GM18951 (cell line): ENCODE results near the gene TCF7L1.

Experiments
- POLR2A ChIP-seq: IDR thresholded peaks from 4 replicates; pipeline ENCODE4 v1.6.1; 2011; ENCODE audit warnings: mild to moderate bottlenecking; ENCODE audit not compliant: insufficient read length, insufficient read depth; ENCODE audit errors: extremely low read depth
- in situ Hi-C: fragments of 300-500 bp; cut with MboI; formaldehyde crosslinking; loops from one replicate; pipeline ENCODE4 v1.12.0; 2022; ENCODE audit warnings: low sequenced_read_pairs, mixed read lengths, inconsistent platforms; ENCODE audit not compliant: unreplicated experiment

Gene TCF7L1

DNA sequence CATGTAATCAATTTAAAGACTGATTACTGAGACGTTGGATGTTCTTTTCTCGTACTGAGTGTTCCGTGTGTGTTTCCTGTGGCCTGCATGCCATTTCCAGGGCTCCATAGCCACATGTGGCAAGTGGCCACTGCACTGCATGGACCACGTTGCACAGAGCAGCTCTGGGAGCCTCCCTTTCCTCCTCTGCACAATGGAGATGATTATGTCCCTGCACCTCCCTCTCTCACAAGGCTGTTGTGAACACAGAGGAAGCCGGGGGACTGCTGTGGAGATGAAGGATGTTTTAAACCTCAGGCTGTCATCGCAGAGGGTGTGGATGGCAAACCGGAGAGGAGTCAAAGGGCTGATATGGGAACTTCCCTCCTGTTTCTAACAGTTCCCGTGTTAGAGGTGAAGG, 106.9 kb downstream of the TCF7L1 start:
- TF ChIP-seq POLR2A: no peak
- in situ Hi-C loops: no loop called here

DNA sequence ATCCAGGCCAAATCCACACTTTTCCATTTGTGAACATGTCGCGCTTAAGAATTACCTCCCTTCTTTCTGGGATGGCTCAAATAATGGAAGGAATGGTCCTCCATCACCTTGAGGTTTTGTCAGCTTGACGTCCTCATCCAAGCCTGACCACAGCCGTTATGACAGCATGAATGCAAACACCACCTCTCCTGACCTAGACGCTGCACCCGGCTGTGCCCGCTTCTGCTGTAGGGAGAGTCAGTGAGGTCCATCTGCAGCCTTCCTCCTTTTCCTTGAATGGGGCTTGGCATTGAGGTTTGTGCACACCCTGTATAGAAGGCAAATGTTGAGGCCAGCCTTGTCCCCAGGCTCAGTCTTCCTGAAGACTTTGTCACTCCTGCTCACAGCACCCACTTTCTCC, 109.1 kb downstream of the TCF7L1 start:
- no peak for TF ChIP-seq POLR2A
- in situ Hi-C loops: no loop called here

- in situ Hi-C loops: no loop called here
- no peak for TF ChIP-seq POLR2A
Observed at GRCh38 chr2:85243101-85244072, 110.2 kb downstream of the TCF7L1 start.

DNA sequence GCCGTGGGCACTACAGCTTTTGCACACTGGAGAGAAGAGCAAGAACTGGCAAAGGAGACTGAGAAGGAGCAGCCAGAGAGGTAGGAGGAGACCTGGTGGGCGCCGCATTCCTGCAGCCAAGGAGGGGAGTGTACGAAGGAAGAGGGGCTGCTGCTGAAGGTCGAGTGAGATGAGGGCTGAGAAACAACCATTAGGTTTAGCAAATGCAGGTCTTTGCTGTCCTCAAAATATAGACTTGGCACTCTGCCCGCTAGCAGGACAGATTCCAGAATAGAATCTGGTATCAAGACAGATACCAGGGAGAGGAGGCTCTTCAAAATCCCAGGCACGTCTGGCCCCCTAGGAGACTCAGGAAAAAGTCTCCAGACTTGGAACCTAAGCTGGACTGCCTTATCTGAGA, 111.6 kb downstream of the TCF7L1 start:
- in situ Hi-C loops: no loop called here

DNA sequence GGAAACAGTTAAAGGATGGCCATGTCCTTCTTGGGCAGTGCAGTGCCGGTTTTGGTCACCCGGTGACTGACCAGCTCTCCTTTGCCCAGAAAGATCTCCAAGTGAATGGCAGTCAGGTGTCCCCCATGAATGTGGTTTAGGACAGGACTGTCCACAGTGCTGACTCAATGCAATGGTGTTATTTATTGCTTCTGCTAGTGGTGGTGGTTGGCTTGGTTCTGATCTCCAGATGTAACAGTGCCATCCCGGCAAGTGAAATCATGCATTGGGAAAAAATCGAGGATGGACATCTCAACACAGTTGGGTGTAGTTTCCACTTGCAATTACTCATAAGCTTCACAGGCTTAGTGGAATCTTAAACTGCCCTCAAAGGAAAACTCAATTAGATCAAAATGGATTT, 112.7 kb downstream of the TCF7L1 start:
- in situ Hi-C loops: no loop called here
- TF ChIP-seq POLR2A: no peak

More for the DNA sequence above, 111.6 kb downstream of the TCF7L1 start:
- no peak for TF ChIP-seq POLR2A

- no peak for TF ChIP-seq POLR2A
- in situ Hi-C loops: no loop called here
Observed at GRCh38 chr2:85246348-85246747, 113.2 kb downstream of the TCF7L1 start.

GRCh38 chr2:85247610-85248009, 114.4 kb downstream of the TCF7L1 start:
- in situ Hi-C loops: no loop called here
- no peak for TF ChIP-seq POLR2A

DNA sequence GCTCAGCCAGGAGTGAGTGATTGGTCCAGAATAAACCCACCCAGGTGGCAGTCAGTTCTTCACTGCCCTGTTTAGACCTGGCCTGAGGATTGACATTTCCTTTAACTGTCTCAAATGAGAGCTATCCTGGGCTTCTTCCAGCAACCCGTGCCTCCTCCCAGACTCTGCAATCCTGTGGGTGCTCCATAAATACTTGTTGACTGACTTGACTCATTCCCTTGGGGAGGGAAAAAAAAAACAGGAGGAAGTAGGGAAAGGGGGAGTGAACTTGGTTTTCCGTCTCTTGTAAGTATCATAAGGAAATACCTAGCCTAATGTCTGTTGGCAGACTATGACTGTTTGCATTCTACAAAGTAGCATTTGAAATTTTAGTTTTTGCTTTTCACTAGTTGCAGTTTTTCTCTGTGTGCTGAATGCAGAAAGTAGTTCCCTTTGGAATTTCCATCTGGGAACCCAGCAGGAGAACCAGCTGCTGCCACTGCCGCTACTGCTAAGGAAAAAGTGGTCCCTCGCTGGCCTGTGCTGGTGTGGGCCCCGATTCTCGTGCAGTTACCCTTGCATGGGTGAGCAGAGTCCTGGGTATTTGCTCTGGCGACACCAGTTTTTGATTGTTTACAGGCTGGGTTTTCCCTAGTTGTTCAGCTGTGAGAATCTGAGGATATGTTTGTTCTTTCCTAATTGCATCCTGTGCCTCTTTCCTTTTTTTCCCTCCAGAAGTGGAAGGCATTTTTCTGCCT, 115.7 kb downstream of the TCF7L1 start:
- no peak for TF ChIP-seq POLR2A
- in situ Hi-C loops: no loop called here

DNA sequence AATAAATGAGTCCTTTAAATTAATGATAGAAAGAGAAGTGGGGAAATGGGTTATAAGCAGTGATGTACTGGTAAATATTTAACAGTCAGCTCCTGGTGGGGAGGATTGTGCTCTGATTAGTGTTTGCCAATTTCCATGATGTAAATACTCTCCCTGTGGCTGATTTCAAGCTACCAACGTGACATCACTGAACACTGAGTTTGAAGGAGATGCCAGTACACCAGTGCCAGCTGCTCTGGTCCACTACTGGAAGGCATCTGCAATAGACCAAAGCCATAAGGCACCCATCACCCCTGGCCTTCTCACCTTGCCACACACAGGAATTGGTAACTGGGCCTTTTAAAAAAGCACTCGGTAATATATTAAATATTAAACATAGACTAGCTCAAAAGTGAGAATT, 116.9 kb downstream of the TCF7L1 start:
- in situ Hi-C loops: no loop called here
- no peak for TF ChIP-seq POLR2A

DNA sequence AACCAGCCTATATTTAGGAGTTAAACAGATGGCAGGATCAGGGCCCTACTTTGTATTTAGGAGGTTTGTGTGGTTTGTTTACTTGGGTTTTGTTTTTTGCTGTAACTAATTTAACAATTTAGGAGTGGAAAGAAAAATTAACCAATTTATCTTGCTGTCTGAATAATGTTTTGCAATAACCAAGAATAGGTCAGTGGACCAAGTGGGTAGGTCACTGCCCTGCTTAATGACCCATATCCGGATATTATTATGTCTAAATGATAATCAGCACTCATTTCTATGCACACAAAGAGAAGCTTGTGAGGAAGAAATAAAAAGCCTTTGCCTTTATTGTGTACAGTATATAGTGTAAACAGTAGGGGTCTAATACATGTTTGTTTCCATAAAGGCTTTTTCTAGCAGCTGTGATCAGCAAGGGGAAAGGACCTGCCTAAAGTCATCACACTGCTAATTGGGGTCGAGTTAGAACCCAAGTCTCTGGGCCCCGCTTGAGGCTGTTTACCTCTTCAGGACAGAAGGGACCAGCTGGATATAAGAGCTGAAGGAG, 118.0 kb downstream of the TCF7L1 start:
- TF ChIP-seq POLR2A: no peak
- in situ Hi-C loops: no loop called here

DNA sequence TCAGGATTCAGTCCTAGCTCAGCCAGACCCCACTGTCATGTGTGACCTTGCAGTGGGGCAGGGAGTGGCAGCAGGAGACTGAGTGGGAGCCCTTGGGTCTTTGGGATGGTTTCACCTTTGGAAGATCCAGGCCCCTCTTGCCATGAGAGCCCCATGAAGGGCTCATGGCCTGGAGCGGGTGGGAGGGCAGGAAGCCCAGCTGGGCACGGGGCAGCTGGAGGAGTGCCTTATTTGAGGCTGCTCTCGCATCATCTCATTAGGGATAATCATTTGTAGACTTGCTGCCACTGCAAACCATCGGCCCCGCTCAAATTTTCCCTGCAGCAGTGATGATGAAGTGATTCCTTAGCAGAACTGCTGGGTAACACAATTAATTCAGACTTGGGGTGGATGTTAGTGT, 120.7 kb downstream of the TCF7L1 start:
- in situ Hi-C loops: no loop called here
- no peak for TF ChIP-seq POLR2A

DNA sequence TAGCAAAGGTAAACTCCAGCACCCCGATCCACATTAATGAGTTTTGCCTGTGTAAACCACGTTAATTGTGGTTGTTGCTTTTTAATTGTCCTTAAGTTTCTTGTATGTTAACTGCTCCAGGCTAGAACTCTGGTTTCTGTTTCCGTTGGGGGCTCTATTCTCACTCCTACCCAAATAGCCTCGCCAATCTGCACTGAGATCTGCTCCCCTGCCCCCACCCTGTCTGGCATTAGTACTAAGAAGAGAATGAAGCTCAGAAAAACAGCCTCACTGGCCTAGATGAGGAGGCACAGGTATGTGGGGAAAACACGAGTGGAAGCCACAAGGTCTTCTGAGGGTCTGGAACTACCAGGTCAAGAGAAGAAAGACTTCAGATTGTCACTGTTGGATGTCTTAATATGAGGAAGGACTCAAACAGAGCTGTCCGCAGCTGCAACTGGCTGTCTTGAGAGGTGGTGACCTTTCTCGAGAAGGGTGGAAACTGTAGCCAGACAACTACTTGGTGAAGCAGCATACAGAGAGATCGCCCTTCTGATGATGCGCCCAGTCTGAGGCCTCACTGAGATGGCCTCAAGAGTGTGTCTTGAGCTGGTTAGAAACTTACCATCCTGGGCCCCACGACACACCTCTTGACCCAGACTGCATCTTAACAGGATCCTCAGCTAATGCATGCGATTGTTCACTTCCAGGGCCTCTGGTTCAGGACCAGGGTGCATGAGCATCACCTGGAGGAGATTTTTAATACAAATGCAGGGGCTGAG, 121.5 kb downstream of the TCF7L1 start:
- no peak for TF ChIP-seq POLR2A
- in situ Hi-C loops: no loop called here

DNA sequence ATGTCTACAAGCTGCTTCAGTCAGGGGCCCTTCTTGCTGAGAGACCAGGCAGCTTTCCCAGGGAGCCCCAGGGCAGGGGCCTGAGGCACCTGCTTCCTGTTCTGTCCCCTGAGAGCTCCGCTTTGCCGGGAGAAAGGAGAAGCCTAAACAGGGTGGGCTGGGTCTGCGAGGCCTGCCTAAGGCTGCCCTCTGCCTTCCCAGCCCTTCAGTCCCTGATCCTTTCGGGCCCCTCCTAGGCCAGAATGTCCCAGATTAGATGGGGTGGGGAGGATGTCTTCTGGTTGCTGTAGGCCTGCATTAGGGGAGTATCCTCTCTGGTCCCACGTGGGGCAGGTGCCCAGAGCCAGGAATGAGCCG, 122.2 kb downstream of the TCF7L1 start:
- in situ Hi-C loops: no loop called here
- TF ChIP-seq POLR2A: no peak
